ENCODE measurements around the gene PAWR. TPM values are rescaled to one million over a fixed set of nuclear protein-coding genes. Genes with fewer than 3 reads are reported as not detected.

The PAWR gene
- total and polyA plus RNA-seq, 2 of the 13 experiments (the other 11 are each of a cell fraction or from before 2014, with no cell fraction given), result 29.1 to 36.1 TPM

DNA sequence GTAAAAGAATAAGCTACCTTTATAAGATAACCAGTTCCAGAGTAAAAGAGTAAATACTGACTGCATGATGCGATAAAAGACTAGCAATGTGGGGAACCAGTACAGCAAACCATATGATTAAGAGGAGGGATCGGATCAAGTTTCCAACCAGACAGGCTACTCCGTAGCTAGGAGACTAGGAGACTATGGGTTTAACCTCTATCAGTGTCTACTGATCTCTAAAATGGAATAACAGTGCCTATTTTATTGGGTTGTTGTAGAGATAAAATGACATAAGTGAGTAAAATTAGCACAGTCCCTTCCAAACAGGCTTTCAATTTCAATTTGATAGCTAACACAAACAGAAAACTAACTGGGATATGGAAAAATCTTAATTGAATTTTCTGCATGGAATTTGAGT, 76.0 kb downstream of the PAWR start (continued):
- TF ChIP-seq NFAT5 (CRISPR knock-in tag; IDR thresholded peaks at IDR 0.05), result no peak

DNA sequence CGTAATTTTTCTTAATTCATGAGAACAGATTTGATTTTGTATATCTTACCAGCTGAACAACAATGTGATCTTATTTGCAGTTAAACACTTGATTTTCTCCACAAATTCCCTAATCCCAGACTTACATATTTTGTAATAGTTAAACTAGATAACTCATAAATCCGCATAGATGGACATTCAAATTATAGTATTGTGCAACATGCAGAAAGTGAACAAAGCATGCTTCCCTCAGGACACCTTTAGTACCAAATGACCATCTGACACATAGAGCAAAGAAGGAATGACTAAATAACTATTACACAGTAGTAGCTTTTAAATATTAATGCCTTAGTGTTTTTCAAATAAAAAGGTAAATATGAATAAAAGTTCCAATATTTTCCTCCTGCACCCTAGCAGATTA, 88.9 kb downstream of the PAWR start:
- FAIRE-seq (no peak), ATAC-seq (no peak), DNase-seq (ENCODE audit: low spot score) (no peak)
- Histone ChIP-seq H3K36me3 (replicated peaks in 1 of 2; ENCODE audit: control insufficient read depth in 1 of 2, insufficient read depth in 2 of 2, low read length in 2 of 2) (peaks cover 2 to 16% of the 10 kb centered on the region in 2 experiments; a peak in 2 of 5 replicates), H4K20me1 (ENCODE audit: insufficient read depth, low read length) (no peaks in the 10 kb centered on the region), H3K79me2 (ENCODE audit: insufficient read depth, low read length) (peaks cover 9% of the 10 kb centered on the region), H3K27ac (ENCODE audit: extremely low read length, insufficient read depth, low read length) (no peak overlapping the region), H3K4me1 (ENCODE audit: insufficient read depth, low read length) (peaks cover 28% of the 10 kb centered on the region), H3K9me3 (ENCODE audit: low read length) (no peaks in the 10 kb centered on the region), H3K9ac (ENCODE audit: insufficient read depth, low read depth, low read length) (no peak overlapping the region), H3K4me3 (replicated peaks in 1 of 3; ENCODE audit: insufficient read depth in 1 of 3, low read depth in 2 of 3, low read length in 3 of 3) (no peak overlapping the region), H3K27me3 (ENCODE audit: control insufficient read depth in 1 of 2, insufficient read depth in 2 of 2, low read length in 2 of 2) (no peaks in the 10 kb centered on the region), H2AFZ (ENCODE audit: low read length) (no peak overlapping the region), H3K4me2 (ENCODE audit: low read depth, low read length) (no peak overlapping the region)
- intact Hi-C loops (cut with micrococcal nuclease; ENCODE audit: unreplicated experiment), result no loop called here
- 99% methylated on average over 2 of the region's 2 CpGs for WGBS (ENCODE audit: low lambda C conversion rate)
- ChIA-PET CTCF (ENCODE audit: low intra/inter-chr PET ratio, low total read pairs) (no interaction called here), POLR2A (no interaction called here)
- BruUV-seq (replicated peaks), result no TSS peak
- in situ Hi-C loops (cut with HindIII; ENCODE audit: extremely low pct_ligation_motif_present, low pct_unique_long_range_greater_than_20kb), result no loop called here
- TF ChIP-seq IKZF5 (CRISPR knock-in tag; IDR thresholded peaks at IDR 0.05) (no peak), CEBPB (IDR thresholded peaks at IDR 0.05; ENCODE audit: borderline replicate concordance, low read depth, low read length) (peak; percentile 77)
- TF ChIP-seq, protein P1, sequence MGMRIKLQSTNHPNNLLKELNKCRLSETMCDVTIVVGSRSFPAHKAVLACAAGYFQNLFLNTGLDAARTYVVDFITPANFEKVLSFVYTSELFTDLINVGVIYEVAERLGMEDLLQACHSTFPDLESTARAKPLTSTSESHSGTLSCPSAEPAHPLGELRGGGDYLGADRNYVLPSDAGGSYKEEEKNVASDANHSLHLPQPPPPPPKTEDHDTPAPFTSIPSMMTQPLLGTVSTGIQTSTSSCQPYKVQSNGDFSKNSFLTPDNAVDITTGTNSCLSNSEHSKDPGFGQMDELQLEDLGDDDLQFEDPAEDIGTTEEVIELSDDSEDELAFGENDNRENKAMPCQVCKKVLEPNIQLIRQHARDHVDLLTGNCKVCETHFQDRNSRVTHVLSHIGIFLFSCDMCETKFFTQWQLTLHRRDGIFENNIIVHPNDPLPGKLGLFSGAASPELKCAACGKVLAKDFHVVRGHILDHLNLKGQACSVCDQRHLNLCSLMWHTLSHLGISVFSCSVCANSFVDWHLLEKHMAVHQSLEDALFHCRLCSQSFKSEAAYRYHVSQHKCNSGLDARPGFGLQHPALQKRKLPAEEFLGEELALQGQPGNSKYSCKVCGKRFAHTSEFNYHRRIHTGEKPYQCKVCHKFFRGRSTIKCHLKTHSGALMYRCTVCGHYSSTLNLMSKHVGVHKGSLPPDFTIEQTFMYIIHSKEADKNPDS (CRISPR knock-in tag; IDR thresholded peaks at IDR 0.05), result no peak
- TF ChIP-seq, protein P2, sequence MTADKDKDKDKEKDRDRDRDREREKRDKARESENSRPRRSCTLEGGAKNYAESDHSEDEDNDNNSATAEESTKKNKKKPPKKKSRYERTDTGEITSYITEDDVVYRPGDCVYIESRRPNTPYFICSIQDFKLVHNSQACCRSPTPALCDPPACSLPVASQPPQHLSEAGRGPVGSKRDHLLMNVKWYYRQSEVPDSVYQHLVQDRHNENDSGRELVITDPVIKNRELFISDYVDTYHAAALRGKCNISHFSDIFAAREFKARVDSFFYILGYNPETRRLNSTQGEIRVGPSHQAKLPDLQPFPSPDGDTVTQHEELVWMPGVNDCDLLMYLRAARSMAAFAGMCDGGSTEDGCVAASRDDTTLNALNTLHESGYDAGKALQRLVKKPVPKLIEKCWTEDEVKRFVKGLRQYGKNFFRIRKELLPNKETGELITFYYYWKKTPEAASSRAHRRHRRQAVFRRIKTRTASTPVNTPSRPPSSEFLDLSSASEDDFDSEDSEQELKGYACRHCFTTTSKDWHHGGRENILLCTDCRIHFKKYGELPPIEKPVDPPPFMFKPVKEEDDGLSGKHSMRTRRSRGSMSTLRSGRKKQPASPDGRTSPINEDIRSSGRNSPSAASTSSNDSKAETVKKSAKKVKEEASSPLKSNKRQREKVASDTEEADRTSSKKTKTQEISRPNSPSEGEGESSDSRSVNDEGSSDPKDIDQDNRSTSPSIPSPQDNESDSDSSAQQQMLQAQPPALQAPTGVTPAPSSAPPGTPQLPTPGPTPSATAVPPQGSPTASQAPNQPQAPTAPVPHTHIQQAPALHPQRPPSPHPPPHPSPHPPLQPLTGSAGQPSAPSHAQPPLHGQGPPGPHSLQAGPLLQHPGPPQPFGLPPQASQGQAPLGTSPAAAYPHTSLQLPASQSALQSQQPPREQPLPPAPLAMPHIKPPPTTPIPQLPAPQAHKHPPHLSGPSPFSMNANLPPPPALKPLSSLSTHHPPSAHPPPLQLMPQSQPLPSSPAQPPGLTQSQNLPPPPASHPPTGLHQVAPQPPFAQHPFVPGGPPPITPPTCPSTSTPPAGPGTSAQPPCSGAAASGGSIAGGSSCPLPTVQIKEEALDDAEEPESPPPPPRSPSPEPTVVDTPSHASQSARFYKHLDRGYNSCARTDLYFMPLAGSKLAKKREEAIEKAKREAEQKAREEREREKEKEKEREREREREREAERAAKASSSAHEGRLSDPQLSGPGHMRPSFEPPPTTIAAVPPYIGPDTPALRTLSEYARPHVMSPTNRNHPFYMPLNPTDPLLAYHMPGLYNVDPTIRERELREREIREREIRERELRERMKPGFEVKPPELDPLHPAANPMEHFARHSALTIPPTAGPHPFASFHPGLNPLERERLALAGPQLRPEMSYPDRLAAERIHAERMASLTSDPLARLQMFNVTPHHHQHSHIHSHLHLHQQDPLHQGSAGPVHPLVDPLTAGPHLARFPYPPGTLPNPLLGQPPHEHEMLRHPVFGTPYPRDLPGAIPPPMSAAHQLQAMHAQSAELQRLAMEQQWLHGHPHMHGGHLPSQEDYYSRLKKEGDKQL (CRISPR knock-in tag; IDR thresholded peaks at IDR 0.05; ENCODE audit: low read depth), result no peak
